ENCODE measurements around the gene KRT74.

GRCh38 chr12:52606581-52607218 lies 33.1 kb upstream of the KRT74 start:
- TF ChIP-seq CTCF (IDR thresholded peaks at IDR 0.05) = no peak
- no peak for TF ChIP-seq POLR2A (IDR thresholded peaks at IDR 0.05)
